ENCODE measurements around the gene DNAJC3.
"Not testable (repeated sequence)": the region's sequence is repeated elsewhere in the genome, so short reads cannot be mapped to it uniquely, and the experiment has no call there.

The DNAJC3 gene, protein sequence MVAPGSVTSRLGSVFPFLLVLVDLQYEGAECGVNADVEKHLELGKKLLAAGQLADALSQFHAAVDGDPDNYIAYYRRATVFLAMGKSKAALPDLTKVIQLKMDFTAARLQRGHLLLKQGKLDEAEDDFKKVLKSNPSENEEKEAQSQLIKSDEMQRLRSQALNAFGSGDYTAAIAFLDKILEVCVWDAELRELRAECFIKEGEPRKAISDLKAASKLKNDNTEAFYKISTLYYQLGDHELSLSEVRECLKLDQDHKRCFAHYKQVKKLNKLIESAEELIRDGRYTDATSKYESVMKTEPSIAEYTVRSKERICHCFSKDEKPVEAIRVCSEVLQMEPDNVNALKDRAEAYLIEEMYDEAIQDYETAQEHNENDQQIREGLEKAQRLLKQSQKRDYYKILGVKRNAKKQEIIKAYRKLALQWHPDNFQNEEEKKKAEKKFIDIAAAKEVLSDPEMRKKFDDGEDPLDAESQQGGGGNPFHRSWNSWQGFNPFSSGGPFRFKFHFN

DNA sequence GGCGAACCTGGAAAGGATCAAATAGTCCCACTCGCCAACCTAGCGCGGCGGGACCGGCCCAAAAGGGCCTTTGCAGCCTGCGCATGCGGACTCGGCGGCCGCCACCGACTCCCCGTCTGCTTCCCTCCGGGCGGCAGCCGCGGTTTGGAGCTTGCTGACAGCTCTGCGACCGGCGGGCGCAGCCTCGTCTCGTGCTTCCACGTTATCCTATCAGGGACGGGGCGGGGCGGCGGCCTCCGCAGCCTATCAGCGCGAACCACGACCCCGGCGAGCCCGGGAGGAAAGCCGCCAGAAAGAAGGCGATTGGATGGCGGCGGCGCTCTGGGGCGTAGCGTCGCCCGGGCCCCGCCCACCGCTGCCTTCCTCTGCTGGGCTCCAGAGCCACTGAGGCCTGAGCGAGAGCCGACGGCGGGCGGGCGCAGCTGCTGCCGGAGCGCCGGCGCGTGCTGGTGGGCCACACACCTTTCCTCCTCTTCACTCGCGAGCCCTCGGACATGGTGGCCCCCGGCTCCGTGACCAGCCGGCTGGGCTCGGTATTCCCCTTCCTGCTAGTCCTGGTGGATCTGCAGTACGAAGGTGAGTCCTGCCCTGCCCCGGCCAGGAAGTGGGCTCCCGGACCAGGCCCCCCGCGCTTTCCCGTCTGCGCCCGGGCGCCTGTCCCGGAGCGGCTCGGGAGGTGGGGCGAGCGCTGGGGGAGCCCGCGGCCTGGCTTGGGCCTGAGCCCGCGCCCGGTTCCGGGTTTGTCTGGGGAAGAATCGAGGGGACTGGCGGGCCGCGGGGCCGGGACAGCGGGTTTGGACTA is at the start of gene DNAJC3:
Gene DNAJC3, plus strand, starts transcription at position 378 of the 802 bp plus-strand sequence. Its CDS starts 117 bp downstream, at position 495.
- peak; percentile 100 for DNase-seq

DNA sequence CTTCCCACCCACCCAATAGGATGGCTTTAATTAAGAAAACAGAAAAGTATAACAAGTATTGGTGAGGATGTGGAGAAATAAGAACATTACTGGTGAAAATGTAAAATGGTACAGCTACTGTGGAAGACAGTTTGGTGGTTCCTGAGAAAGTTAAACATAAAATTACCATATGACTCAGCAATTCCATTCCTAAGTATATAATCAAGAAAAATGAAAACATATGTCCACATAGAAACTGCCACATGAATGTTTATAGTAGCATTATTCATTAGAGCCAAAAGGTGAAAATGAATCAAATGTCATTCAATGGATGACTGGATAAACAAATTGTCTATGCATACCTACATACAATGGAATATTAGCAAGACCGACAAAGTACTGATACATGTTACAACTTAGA is 49.3 kb upstream of the DNAJC3 start:
- DNase-seq: no peak

DNA sequence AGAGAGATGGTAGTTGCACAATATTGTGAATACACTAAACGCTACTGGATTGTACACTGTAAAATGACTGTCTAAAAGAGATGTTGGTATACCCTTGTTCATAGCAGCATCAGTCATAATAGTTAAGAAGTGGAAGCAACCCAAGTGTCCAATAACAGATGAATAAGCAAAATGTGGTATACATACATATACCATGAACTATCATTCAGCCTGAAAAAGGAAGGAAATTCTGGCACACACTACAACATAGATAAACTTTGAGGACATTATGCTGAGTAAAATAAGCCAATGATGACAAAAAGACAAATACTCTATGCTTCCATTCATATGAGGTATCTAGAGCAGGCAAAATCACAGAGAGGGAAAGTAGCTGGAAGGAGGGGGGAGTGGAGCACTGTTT is 48.5 kb upstream of the DNAJC3 start:
- DNase-seq: no peak

DNA sequence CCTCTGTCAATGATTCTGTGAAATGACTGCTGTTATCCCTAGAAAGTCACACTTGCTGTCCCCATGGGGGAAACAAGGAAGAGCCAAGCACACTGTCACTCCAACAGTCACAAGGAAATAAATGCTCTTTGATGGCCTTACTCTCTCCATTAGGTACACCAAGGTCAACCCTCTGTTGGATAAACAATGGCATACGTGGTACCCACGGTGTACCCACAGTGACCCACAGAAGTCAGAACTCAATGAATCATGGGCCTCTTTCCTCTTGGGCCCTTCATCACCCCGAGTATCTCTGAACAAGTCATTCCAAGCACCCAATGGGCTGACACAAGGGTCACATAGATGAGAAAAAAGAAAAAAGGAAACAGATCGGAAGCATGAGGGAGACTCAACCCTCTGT is 47.9 kb upstream of the DNAJC3 start:
- DNase-seq: no peak

DNA sequence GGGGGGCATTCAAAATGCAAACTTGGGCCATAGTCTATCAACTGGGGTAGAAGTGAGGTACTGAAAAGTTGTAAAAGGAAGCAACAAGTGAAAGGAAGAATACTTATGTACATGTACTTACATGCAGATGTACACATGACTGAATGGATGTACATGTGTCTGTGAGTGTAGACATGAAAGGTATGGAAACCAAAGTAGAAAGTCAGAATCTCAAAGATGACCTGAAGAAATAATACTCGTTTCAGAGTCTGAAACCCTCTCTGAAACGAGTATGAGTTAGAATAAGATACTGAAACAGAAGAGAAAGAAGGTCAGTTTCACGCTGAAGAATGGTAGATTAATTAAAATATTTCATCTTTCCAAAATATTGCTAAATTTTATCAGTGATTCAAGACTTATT is 46.3 kb upstream of the DNAJC3 start:
- DNase-seq: no peak

DNA sequence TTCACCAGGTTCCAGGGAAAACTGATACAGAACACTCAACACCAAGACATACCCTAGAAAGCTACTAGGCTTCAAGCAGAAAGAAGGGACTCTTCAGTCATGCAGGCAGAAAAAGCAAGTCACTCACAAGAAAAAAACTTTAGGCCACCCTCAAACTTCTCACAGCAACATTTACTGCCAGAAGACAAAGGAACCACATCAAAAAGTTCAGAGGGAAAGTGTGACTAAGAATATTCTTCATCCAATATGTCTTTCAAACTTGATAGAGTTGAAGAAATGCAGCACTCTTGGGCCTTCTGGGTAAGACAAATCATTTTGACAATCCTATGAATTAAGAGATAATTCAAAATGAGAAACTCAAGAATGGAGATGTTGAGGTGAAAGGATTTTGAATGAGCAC is 40.1 kb upstream of the DNAJC3 start:
- DNase-seq: no peak

DNA sequence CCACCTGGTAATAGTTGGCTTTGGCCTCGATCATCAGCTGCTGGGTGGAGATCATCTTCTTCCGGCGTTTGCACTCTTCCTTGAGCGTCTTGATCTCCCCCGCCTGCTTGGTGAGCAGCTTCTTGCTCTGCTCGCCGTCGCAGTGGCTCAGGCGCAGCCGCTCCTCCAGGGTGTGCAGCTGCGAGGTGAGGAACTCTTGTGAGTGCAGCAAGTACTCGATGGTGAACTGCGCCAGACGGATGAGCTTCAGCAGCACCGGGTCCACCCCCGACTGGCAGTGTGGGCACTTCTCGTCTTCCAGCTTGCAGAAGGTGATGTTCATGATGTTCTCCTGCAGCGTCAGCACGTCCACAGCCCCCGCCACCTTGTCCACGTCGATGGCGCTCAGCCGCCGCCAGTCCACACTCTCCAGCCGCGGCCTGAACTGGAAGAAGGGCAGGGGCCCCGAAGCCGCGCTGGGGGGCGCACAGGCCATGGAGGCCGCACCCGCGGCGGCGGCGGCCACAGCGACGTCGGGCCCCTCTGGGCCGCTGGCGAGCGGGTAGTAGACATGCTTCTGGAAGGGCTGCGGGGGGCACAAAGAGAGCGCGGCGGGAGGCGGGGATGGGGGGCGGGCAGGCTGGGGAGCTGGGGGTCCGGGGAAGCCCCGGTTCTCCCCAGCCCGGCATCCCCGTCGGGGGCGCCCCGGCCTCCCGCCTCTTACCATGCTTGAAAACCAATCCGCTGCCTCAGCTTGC is 35.5 kb upstream of the DNAJC3 start:
- DNase-seq: no peak

DNA sequence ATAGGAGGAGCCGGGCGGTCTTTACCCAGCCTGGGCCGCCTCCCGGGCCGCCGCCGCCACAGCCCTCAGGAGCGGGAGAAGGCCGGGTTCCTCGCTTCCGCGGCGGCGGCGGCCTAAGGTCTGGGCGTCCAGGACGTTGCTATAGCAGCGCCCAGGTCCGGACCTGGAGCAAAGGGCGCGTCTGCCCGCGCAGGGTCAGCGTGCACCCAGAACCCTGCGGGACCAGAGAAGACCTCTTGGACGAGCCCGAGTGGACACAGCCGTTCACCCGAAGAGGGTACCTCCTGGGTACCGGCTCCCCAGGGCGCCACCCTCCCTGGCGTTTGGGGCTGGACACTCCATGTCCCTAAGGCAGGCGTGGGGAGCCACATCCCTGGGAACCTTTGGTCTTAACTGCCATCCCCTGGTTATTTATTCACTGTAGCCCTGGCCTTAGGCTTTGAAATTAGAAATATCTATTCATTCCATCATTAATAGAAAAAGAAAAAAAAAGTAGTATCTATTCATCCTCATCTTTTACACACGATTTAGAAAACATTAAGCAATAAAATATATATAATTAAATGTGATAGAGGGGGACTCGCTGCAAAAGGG is 34.8 kb upstream of the DNAJC3 start:
- no peak for DNase-seq

DNA sequence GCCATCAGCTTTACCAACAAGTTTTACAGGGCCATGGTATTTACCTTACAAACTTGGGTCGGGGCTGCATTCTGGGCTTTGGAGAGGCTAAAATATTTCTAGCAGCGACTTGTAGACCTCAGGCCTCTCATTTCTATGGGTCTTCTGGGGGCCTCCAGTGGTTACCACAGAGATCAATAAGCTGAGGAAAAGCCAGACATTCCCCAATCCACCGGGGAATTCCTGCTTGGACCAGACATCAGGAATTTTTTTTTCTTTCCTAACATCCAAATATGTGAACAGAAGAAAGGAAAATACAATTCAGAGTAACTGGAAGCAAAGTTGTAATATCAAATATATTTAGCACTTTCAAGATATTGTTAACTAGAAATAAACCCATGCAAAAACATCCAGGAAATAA is 33.9 kb upstream of the DNAJC3 start:
- no peak for DNase-seq

DNA sequence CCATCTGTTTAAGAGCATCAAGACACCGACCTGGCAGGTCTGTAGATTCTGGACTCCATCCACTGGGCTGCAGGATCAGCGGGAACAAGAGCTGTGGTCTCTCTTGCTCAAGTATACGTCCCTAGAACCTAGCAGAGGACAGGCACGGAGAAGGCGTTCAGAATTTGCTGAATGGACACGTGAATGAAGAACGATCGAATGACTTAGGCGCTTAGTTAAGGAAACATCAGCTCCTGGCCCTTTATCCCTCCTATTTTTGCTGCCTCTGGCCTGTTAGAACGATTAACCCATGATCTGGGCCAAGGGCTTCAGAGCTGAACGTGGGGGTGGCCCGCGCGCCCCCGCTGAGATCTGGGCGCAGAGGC is 33.4 kb upstream of the DNAJC3 start:
- no peak for DNase-seq

DNA sequence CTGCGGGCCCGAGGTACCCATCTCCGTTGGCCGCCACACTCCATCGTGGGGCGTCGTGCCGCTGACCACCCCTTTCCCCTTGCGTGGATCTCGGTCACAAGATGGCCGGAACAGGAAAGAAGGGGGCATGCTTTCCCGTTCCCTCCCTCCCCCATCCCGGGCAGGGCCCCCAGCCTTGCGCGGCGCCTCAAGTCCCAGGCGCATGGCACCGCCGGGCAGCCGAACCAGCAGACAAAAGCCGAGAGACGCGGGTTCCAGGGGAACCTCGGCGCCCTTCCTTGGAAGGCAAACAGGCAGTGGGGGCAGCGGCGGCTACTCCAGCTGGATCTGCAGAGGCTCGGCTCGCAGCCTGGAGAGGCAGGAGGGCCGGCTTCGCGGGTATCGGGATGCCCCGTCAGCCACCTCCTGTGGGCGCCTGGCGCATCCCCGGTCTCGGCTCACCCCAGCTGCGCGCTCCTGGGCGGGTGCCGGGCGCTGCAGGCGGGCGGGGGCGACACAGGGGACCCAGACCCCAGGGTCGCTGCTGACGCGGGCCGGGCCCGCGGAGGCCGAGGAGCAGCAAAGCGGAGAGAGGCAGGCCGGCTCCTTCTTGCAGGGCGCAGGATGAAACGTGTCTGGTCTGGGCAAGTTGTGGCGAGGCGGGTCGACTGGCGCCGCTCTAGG is 32.9 kb upstream of the DNAJC3 start:
- no peak for DNase-seq

DNA sequence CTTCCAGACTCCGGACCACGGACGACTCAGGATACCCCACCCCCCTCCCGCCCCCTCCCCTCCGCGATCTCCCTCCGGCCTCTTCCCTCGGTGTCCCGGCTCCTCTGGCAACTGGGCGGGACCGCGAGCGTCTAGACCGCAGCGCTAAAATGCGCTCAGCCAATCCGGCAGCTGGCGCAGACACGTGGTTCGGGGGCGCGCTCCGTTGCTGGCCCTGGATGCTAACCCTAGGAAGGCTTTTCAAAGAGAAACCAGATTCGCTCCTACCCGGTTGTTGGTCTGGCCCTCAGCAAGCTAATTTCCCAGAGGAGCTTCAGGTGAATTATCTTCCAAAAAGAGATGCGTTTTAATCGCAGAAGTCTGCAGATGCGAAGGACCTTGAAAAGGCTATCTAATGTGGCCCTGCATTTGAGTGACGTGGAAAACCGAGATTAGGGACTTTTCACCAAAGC is 32.3 kb upstream of the DNAJC3 start, which contains the start of gene DZIP1:
Gene DZIP1, minus strand, starts transcription at position 106 of the 452 bp plus-strand sequence. CDS start 2,677 bp downstream, outside the sequence.
- no peak for DNase-seq

DNA sequence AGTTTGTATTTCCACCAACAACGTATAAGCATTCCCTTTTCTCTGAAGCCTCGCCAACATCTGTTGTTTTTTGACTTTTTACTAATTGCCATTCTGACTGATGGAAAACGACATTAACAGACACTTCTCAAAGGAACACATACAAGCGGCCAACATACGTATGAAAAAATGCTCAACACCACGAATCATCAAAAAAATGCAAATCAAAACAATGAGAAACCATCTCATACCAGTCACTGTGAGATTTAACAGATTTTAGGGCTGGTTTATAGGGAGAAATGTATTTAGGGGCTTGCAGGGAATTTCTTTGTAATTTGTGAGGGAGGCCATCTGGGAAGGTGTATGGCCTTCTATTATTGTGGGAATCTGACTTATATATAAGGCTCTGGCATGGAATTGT is 29.6 kb upstream of the DNAJC3 start:
- no peak for DNase-seq

DNA sequence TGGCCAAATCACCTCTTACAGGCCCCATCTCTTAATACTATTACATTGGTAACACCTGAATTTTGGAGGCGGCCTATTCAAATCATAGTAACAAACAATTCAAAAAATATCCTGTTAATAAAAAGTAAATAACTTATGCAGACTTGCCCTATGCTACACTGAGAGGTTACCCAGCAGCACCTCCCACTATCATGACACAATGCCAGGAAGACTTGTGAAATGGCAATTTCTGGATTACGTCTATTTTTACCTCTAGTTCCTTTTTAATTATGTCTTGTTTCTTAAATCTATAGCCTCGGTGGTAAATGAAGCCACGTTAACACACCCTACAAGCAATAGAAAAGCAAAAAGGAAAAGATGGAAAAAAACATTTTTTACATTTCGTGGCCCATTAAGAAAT is 26.2 kb upstream of the DNAJC3 start:
- no peak for DNase-seq

DNA sequence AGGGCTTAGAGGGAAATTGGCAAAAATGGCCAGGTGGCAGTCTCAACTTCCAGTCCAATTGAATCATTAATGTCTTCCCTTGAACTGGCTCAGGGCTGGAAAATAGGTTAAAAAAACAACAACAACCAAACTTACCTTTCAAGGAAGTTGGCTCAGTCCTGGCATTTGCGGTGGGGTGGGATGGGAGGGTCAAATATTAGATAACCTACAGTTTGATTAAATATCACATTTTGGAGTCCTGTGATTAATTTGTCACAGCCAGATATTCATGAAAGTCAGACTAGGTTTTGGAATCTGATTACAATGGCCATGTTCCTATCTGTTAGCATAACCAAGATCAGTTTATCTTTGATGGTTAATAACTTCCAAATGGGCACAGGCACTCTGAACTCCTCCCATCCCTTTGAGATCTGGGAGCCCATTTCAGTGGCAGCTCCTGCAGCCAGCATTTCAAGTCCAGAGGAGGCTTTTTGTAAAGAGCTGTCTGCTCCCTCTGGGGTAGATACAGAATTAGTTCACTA is 24.6 kb upstream of the DNAJC3 start:
- no peak for DNase-seq

DNA sequence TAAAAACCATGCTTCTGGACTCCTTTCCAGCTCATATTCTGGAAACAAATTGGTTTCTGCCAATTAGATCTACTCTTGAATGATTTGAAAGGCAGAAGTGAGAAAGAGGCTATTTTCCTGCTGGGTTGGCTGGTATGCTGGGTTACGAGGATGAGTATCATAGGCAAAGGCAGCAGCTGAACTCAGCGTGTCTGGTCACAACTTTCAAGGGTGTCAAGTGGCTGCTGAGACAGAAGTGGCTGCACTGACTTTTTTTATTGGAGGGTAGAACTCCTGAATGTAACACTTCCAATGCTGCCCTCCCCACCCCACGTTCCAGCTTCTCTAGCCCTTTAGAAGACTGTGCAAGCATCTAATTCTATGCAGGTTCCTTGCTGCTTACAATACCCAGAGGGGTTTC is 24.1 kb upstream of the DNAJC3 start:
- no peak for DNase-seq

DNA sequence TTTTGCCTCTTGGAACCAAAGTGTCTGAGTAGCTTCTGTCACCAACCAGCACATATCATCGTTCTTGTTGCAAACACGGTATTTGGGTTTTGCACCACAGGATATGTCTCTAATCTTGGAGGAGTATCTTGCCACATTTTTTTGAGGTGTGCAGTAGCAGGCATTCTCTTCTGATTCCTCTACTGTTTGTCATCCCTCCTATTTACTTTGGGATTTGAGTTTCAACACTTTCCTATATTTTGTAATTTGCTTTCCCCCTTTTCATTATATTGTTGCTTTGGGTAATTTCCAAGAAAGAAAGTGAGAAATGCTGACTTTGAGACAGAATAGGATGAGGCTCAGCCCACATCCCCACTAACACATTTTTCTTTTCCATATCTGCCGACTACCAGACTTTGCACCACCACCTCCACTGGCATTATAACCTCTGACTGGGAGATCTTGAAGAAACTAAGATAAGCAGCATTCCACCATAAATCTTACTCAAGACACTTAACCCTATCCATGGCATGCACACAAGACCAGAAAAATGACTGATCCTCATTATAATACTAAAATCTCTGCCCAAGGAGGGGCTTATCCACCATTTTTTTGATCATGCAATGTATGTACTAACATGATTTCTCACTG is 20.4 kb upstream of the DNAJC3 start:
- no peak for DNase-seq

DNA sequence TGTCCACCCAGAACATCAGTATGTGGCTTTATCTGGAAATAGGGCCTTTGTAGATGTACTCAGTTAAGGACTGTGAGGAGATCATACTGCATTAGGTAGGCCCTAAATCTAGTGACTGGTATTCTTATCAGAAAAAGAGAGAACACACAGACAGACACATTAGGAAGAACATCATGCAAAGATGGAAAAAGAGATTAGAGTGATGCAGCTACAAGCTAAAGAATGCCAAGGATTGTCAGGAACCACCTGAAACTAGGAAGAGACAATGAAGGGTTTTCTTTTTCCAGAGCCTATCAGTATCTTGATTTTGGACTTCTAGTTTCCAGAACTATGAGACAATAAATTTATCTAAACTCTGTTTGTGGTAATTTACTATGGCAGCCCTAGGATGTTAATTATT is 17.4 kb upstream of the DNAJC3 start:
- no peak for DNase-seq

DNA sequence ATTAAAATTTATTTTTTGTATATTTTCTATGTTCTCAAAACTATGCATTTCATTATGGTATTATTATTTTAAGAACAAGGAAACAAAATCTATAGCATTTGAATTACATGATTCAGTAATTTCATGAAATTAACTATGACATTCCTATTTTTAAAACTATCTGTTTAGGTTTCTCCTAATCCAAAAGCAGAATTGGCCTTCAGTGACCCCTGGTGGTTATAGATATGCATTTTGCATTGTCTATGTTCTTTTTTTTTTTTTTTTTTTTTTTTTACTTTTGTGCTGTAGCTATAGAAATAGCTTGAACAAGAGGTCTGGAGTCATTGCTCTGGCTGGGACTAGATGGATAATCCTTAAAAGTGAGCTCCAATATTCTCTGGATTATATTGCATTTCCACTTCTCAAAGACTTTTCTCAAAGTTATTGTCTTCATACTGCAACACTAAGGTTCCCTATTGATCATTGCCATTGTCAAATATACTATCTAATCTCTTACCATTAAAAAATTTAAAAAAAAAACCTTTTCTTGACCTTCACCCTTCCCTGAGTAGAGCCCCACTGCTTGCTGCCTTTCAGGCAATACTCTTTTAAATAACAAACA is 15.9 kb upstream of the DNAJC3 start:
- no peak for DNase-seq

DNA sequence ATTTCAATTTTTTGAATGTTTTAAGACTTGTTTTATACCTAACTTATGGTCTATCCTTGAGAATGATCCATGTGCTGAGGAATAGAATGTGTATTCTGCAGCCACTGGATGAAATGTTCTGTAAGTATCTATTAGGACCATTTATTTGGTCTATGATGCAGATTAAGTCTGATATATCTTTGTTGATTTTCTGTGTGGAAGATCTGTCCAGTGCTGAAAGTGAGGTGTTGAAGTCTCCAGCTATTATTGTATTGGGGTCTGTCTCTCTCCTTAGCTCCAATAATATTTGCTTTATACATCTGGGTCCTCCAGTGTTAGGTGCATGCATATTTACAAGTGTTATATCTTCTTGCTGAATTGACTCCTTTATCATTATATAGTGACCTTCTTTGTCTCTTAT is 9.7 kb upstream of the DNAJC3 start:
- not testable (repeated sequence) for DNase-seq

DNA sequence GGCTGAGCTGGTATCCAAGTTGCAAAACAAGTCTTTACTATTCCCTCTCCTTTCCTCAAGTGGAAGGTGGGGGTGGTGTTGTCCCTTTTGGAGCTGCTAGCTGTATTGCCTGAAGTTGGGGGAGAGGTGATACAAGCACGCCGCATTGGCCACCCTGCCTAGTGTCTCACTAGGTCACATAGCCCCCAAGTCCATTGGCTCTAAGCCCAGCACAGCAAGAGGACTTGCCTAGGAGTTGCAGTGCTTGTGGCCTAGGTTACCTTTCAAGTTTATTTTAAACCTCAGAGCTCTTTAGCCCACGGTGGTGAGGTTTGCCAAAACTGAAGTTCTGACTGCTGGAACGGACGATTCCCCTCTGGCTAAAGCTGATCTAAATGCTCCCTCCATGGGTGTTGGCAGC is 5.3 kb upstream of the DNAJC3 start:
- no peak for DNase-seq

All from activated effector memory CD4-positive, alpha-beta T cell treated with anti-CD3 and anti-CD28 coated beads, Interleukin-2, amount 50 U/mL, for 16 hours (primary cell).